Muscle of arm (tissue), 12 donors: Measurements from ENCODE around the gene BCL11A. TPM values are rescaled to one million over a fixed set of nuclear protein-coding genes. Genes with fewer than 3 reads are reported as not detected.

Experiments
- DNase-seq: peaks from one replicate; pipeline ENCODE4 v3.0.0-alpha.2; 2013
- polyA plus RNA-seq, 12 donors: library from polyadenylated mRNA; unstranded; fragments of 120-200 nt; gene quantifications; one replicate each; pipeline ENCODE4 v1.2.1, GENCODE V29; 2013; ENCODE audit not compliant: insufficient read length in 12 of 12

The BCL11A gene
- polyA plus RNA-seq, 12 donors = 3.3 to 59.4 (median 4.3) TPM; not detected in 1

DNA sequence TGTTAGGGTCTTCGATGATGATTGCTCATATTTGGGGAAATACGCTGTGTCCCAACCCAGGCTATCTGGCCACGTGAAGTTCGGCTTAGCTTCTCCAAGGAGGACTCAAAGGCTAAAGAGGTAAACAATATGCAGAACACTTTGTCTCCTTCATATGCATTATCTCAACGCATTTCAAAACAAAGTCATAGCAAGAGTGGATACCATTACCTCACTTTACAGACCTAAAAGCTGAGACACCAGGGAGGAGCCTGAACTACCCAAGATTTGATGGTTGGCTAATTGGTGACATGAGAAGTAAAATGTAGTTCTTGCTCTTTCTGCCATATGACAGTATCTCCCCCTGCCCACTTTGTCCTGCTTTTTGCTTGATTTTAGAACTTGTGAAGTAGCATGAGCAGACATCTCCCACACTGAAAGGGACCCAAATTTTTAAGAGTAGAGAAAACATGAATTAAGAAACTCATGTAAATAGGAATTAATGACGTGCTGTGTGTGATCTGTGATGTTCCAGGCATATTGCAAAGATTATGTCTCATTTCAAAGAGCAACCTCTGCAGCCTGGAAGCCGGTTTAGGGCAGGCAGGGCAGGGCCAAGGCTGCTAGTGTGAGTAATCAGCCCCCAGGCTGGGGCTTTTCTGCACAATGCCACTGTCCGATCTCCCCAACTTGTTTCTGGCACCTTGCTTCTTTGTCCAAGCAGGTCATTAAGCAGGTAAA is 144.5 kb downstream of the BCL11A start:
- DNase-seq = no peak

DNA sequence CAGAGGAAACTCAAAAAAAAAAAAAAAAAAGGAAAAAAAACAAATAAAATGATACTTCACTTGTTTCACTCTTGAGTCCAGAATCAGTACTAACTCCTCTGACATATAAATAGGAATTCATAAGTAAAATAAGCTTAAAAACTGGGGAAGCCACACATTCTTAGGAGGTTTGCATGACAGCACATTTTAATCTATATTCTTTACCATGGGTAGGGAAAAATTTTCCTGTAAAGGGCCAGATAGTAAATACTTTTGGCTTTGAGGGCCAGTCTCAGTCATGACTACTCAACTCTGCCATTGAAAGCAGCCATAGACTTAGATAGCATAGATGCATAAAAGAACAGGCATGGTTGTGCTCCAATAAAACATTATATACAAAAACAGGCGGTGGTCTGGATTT is 145.2 kb downstream of the BCL11A start:
- no peak for DNase-seq

DNA sequence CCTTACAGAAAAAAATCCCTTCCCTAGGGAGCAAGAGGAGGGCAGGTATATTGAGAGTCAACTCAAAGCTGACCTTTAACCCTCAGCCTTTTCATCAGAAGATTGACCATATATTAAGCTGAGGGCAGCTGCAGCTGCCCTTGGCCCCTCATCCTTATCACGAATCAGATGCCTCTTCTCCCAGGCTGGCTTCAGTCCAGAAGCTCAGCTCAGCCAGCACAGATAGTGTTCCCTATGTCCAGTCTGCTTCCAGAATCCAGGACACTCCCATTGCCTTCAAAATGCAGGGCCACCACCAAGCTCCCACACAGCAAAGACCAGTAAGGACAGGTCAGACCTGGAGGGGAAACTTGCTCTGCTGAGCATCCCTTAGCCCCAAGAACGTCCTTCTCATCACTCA is 146.1 kb downstream of the BCL11A start:
- DNase-seq = no peak

DNA sequence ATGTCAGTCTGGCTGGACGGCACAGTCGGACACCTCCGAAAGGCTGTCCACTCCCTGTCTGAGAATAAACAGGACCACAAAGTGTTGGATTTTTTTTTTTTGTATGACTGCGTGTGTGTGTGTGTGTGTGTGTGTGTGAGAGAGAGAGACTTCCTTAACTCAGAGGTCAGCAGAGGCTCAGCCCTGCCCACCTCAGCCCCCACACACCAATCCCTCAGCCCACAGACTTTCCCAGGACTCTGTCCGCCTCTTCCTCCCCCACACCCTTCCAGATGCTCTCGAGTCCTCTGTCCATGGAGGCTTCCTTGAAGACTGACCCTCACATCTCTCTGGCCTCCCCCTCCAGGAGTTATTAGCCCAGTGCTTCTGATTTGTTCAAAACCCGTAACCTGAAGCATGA is 147.3 kb downstream of the BCL11A start:
- no peak for DNase-seq

DNA sequence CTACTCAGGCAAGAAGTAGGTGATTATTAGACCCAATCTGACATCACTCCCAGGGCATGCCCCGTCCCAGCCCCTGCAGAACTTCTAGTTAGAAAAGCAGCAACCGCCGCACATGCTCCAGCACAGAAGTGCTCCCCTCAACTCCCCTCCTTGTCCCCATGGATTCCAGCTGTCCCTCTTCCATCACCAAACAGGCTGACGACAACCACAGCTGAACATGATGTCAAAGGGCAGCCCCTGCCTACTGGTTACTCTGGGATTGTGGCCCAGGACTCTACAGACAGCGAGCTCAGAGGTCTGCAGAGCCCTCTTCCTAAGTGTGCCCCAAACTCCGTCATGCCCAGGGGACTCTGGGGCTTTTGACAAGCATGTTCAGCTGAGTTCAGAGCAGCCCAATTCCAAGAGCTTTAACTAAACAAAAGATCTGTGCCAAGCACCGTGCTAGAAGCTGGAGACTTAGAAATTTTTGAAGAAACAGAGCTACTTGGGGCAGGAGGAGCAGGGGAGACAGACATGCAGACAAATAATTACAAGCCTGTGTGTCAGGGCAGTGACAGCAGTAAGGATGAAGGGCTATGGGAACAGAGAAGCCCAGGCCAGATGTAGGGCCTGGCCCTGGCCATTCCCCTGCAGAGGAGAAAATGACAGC is 148.1 kb downstream of the BCL11A start:
- DNase-seq = no peak

Other genes with a start within 250 kb of the BCL11A start
- 10 to 100 TPM in 11 of 12 donors, not detected in 1; 12.6 to 19.4 (median 13.9) TPM for gene PAPOLG, start 202.6 kb upstream of the BCL11A start, polyA plus RNA-seq